Activated naive CD4-positive, alpha-beta T cell treated with anti-CD3 and anti-CD28 coated beads for 36 hours (primary cell): ENCODE data around the gene PSENEN. TPM values are rescaled to one million over a fixed set of nuclear protein-coding genes. Genes with fewer than 3 reads are reported as not detected.
A peak's percentile ranks its signal among the peaks of the same experiment; 100 is the strongest.

Source experiments
- CTCF ChIA-PET: fragments of 350-600 bp; sonication (Branson Sonifier 250); formaldehyde crosslinking; loops from one replicate; lab custom pipeline; 2021; ENCODE audit warnings: antibody characterized with exemption; lab: Charles Lee
- DNase-seq: peaks from one replicate; pipeline ENCODE4 v3.0.0-alpha.2; 2020
- H3K27ac Mint-ChIP-seq: one replicate; pipeline ENCODE4 v1.8.0; 2021; ENCODE audit warnings: mild to moderate bottlenecking, mixed read lengths
- H3K27me3 Mint-ChIP-seq: one replicate; pipeline ENCODE4 v1.8.0; 2021; ENCODE audit warnings: low read depth, mixed read lengths
- H3K36me3 Mint-ChIP-seq: one replicate; pipeline ENCODE4 v1.8.0; 2021; ENCODE audit warnings: low read depth, mixed read lengths
- H3K4me1 Mint-ChIP-seq: one replicate; pipeline ENCODE4 v1.8.0; 2021; ENCODE audit warnings: low read depth, mixed read lengths
- H3K4me3 Mint-ChIP-seq: one replicate; pipeline ENCODE4 v1.8.0; 2021; ENCODE audit warnings: mild to moderate bottlenecking, moderate library complexity, mixed read lengths
- H3K9me3 Mint-ChIP-seq: one replicate; pipeline ENCODE4 v1.8.0; 2021; ENCODE audit warnings: mixed read lengths
- intact Hi-C: fragments of 100-400 bp; cut with micrococcal nuclease; formaldehyde crosslinking; loops from one replicate; pipeline ENCODE4 v1.15.1; 2023
- total RNA-seq, 2 experiments: library from RNA; stranded (reverse); gene quantifications; one replicate each; pipeline ENCODE4 v1.2.3, GENCODE V29; 2021

PSENEN gene
- total RNA-seq, 2 experiments from 2014 or later = 32.4 to 37.7 TPM

DNA sequence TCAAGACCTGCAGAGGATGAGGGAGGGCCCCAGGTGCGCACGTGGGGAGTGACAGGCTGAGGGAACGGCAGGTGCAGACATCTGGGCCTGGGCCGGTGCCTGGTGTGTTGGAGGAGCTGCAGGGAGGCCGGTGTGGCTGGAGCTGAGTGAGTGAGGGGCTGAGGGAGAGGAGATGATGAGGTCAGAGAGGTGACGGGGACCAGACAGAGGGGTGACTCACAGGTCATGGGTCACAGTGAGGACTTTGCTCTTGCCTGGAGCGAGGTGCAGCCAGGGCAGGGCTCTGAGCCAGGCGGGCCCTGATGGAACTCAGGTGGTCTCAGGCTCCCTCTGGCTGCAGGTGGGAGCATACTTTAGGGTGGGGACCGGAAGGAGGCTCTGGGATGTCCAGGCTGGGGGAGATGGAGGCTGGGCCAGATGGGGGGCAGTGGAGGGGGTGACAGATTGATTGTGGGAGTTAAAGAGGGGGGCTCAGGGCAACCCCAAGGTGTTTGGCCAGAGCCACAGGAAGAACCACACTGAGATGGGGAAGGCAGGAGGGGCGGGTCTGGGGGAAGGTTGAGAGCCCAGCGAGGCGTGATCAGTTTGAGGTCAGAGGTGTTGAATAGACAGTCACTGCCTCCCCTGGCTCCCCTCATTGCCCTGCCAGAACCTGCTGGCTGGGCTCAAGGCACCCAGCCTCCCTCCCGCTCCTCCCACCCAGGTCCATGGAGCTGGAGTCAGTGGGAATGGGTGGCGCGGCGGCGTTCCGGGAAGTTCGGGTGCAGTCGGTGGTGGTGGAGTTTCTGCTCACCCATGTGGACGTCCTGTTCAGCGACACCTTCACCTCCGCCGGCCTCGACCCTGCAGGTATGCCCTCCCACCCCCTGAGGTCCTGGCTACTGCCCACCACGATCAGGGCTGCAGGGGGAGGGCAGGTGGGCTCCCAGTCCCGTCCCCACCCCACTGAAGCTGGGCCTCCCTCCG is 38.3 kb downstream of the PSENEN start:
- intact Hi-C loops = no loop called here
- no peak for DNase-seq
- Mint-ChIP-seq H3K27me3 (no peaks in the 10 kb centered on the region), H3K36me3 (peaks cover 6% of the 10 kb centered on the region), H3K9me3 (no peaks in the 10 kb centered on the region), H3K27ac (no peak overlapping the region), H3K4me1 (no peaks in the 10 kb centered on the region), H3K4me3 (no peak overlapping the region)
- CTCF ChIA-PET = no interaction called here

DNA sequence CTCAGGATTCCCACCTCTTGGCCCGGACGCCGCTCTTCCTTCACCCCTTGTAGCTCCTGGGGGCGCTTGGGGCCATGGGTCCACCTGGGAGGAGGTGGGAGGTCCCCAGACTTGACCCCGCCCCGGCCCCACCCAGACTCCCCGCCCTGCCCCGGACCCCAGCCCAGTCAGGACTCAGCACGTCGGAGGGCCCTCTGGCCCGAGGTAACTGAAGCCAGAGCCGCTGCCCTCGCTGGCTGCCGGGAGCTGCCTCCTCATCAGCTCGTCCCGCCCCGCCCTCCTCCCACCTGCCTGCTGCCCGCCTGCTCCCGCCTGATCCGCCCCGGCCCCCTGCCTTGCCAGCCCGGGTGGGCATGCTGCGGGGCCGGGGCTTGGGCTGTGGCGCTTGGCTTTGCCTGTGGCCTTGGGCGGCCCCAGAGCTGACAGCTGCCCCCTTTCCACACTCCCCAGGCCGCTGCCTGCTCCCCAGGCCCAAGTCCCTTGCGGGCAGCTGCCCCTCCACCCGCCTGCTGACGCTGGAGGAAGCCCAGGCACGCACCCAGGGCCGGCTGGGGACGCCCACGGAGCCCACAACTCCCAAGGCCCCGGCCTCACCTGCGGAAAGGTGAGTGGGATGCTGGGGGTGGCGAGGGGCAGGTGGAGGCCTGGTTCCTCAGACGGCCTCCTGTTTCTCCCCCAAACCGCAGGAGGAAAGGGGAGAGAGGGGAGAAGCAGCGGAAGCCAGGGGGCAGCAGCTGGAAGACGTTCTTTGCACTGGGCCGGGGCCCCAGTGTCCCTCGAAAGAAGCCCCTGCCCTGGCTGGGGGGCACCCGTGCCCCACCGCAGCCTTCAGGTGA is 39.3 kb downstream of the PSENEN start:
- Mint-ChIP-seq H3K27me3 (no peaks in the 10 kb centered on the region), H3K36me3 (peaks cover 6% of the 10 kb centered on the region), H3K9me3 (no peaks in the 10 kb centered on the region), H3K27ac (no peak overlapping the region), H3K4me3 (no peak overlapping the region), H3K4me1 (no peaks in the 10 kb centered on the region)
- intact Hi-C loops = no loop called here
- CTCF ChIA-PET = no interaction called here
- DNase-seq = no peak

GRCh38 chr19:35785339-35785627 is 39.8 kb downstream of the PSENEN start:
- no peaks in the 10 kb centered on the region for H3K27me3 Mint-ChIP-seq
- no peaks in the 10 kb centered on the region for H3K4me1 Mint-ChIP-seq
- no peaks in the 10 kb centered on the region for H3K9me3 Mint-ChIP-seq
- intact Hi-C loops = no loop called here
- H3K36me3 Mint-ChIP-seq = peaks cover 6% of the 10 kb centered on the region
- H3K27ac Mint-ChIP-seq = no peak overlapping the region
- CTCF ChIA-PET = no interaction called here
- DNase-seq = no peak
- no peak overlapping the region for H3K4me3 Mint-ChIP-seq

GRCh38 chr19:35786299-35787160 is 41.1 kb downstream of the PSENEN start:
- Mint-ChIP-seq H3K9me3 (no peaks in the 10 kb centered on the region), H3K27ac (no peak overlapping the region), H3K4me1 (no peaks in the 10 kb centered on the region), H3K27me3 (no peaks in the 10 kb centered on the region), H3K36me3 (peaks cover under 1% of the 10 kb centered on the region), H3K4me3 (no peak overlapping the region)
- intact Hi-C loops = no loop called here
- no peak for DNase-seq
- CTCF ChIA-PET = no interaction called here

DNA sequence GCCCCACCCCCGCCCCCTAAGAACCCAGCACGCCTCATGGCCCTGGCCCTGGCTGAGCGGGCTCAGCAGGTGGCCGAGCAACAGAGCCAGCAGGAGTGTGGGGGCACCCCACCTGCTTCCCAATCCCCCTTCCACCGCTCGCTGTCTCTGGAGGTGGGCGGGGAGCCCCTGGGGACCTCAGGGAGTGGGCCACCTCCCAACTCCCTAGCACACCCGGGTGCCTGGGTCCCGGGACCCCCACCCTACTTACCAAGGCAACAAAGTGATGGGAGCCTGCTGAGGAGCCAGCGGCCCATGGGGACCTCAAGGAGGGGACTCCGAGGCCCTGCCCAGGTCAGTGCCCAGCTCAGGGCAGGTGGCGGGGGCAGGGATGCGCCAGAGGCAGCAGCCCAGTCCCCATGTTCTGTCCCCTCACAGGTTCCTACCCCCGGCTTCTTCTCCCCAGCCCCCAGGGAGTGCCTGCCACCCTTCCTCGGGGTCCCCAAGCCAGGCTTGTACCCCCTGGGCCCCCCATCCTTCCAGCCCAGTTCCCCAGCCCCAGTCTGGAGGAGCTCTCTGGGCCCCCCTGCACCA is 41.9 kb downstream of the PSENEN start:
- CTCF ChIA-PET = no interaction called here
- Mint-ChIP-seq H3K36me3 (no peaks in the 10 kb centered on the region), H3K9me3 (no peaks in the 10 kb centered on the region), H3K4me1 (no peaks in the 10 kb centered on the region), H3K27ac (no peak overlapping the region), H3K4me3 (no peak overlapping the region), H3K27me3 (no peaks in the 10 kb centered on the region)
- no peak for DNase-seq
- intact Hi-C loops = no loop called here

DNA sequence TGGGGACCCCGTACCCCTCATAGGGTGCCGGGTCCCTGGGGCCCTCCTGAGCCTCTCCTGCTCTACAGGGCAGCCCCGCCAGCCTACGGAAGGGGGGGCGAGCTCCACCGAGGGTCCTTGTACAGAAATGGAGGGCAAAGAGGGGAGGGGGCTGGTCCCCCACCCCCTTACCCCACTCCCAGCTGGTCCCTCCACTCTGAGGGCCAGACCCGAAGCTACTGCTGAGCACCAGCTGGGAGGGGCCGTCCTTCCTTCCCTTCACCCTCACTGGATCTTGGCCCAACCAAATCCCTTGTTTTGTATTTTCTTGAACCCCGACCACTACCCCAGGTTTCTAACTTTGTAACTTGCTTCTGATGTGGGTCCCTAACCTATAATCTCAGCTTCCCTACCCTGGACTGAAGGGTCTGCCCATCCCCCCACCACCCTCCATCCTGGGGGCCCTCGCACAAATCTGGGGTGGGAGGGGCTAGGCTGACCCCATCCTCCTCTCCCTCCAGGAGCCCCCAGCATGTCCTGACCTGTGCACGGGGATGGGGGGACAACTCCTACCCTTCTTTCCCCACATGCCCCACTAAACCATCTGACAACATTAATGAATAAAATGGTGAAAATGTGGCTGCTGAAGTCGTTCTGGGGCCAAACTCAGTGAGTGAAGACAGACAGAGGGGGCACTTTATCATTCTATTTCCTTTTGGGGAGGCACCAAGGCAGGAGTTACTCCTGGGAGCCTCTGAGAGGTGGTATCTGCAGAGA is 42.9 kb downstream of the PSENEN start:
- Mint-ChIP-seq H3K4me3 (no peak overlapping the region), H3K27ac (no peak overlapping the region), H3K9me3 (no peaks in the 10 kb centered on the region), H3K36me3 (no peaks in the 10 kb centered on the region), H3K27me3 (no peaks in the 10 kb centered on the region), H3K4me1 (no peaks in the 10 kb centered on the region)
- intact Hi-C loops = no loop called here
- no peak for DNase-seq
- CTCF ChIA-PET = interaction anchor here (2.1 kb wide), 1 partner anchor 94 kb away, joined by 9 read pairs; no protein-coding TSS in a partner anchor

GRCh38 chr19:35789195-35789977 is 43.9 kb downstream of the PSENEN start:
- H3K36me3 Mint-ChIP-seq = no peaks in the 10 kb centered on the region
- no peaks in the 10 kb centered on the region for H3K9me3 Mint-ChIP-seq
- DNase-seq = no peak
- H3K4me3 Mint-ChIP-seq = no peak overlapping the region
- H3K27me3 Mint-ChIP-seq = peaks cover 4% of the 10 kb centered on the region
- CTCF ChIA-PET = interaction anchor here (2.1 kb wide), 1 partner anchor 95 kb away, joined by 9 read pairs; no protein-coding TSS in a partner anchor
- intact Hi-C loops = no loop called here
- H3K27ac Mint-ChIP-seq = no peak overlapping the region
- H3K4me1 Mint-ChIP-seq = no peaks in the 10 kb centered on the region

GRCh38 chr19:35789978-35790944 is 44.8 kb downstream of the PSENEN start:
- intact Hi-C loops = no loop called here
- no peak overlapping the region for H3K4me3 Mint-ChIP-seq
- no peak for DNase-seq
- H3K9me3 Mint-ChIP-seq = no peaks in the 10 kb centered on the region
- CTCF ChIA-PET = interaction anchor here (0.6 to 2.1 kb wide), 2 partner anchors 96 to 115 kb away, joined by 3 to 9 read pairs; no protein-coding TSS in a partner anchor
- peaks cover 4% of the 10 kb centered on the region for H3K27me3 Mint-ChIP-seq
- H3K27ac Mint-ChIP-seq = no peak overlapping the region
- no peaks in the 10 kb centered on the region for H3K4me1 Mint-ChIP-seq
- no peaks in the 10 kb centered on the region for H3K36me3 Mint-ChIP-seq

DNA sequence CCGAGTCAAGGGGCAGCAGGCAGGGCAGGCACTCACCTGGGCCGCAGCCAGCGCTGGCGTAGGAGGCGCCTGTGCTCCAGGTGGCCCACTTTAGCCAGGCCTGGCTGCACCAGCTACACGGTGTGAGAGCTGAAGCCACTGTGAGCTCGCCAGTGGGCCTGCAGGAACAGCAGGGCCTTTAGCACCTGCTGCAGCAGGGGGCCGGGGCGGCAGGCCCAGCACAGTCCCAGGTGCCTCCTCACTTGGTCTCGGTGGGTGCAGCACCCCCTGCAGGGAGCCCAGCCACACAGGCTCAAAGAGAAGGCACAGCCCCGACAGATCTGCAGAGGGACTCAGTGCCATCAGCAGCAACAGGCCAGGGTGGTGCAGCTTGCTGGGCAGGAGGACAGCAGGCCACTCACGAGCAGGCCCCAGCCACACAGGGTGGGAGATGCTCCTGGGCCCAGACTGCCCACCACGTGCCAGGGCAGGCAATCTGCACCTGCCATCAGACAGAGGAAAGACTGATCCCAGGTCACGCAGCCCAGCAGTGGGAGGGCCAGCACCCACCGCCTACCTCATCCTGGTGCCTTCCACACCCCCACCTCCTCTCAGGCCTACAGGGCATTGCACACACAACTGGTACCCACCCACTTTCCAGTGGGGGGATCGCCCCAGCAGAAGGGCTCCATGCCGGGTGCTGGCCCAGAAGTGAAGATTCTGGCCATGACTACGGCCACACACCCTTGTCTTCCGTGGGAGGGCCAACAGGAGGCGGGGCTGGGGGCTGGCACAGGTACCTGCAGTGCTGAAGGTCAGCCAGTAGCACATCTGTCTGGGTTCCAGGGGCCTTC is 45.7 kb downstream of the PSENEN start:
- CTCF ChIA-PET = interaction anchor here (0.6 to 2.1 kb wide), 2 partner anchors 97 to 116 kb away, joined by 3 to 9 read pairs; no protein-coding TSS in a partner anchor
- Mint-ChIP-seq H3K4me1 (no peaks in the 10 kb centered on the region), H3K9me3 (no peaks in the 10 kb centered on the region), H3K27me3 (peaks cover 8% of the 10 kb centered on the region), H3K27ac (no peak overlapping the region), H3K4me3 (no peak overlapping the region), H3K36me3 (no peaks in the 10 kb centered on the region)
- intact Hi-C loops = no loop called here
- peak; percentile 30 for DNase-seq
